GM18511 (cell line): ENCODE results near the gene OAS3.
"Not testable (repeated sequence)": the region's sequence is repeated elsewhere in the genome, so short reads cannot be mapped to it uniquely, and the experiment has no call there.

ENCODE experiments used
- ATAC-seq: cut with Tn5 transposase; IDR thresholded peaks from one replicate; pipeline ENCODE4 v1.9.1; 2021; ENCODE audit warnings: mild to moderate bottlenecking, moderate library complexity; ENCODE audit not compliant: unreplicated experiment

OAS3 gene

GRCh38 chr12:112937741-112938719 lies at the start of gene OAS3:
Gene OAS3 (plus strand): TSS chr12:112938474. CDS start chr12:112938531, 57 bp downstream.
- ATAC-seq, result no peak

- no peak for ATAC-seq
Observed at GRCh38 chr12:112891093-112892024, 46.9 kb upstream of the OAS3 start.

GRCh38 chr12:112892856-112893255 lies 45.4 kb upstream of the OAS3 start:
- ATAC-seq, result no peak

- ATAC-seq, result no peak
Observed at GRCh38 chr12:112894128-112894527, 44.1 kb upstream of the OAS3 start.

GRCh38 chr12:112898380-112898779 lies 39.9 kb upstream of the OAS3 start:
- ATAC-seq, result no peak

GRCh38 chr12:112900298-112901145 lies 37.8 kb upstream of the OAS3 start:
- ATAC-seq, result no peak

- ATAC-seq, result no peak
Observed at GRCh38 chr12:112901271-112901670, 37.0 kb upstream of the OAS3 start.

- no peak for ATAC-seq
Observed at GRCh38 chr12:112904571-112904970, 33.7 kb upstream of the OAS3 start.

- no peak for ATAC-seq
Observed at GRCh38 chr12:112905451-112906089, 32.7 kb upstream of the OAS3 start.

GRCh38 chr12:112906712-112907414 lies 31.4 kb upstream of the OAS3 start, which contains the start of gene OAS1:
Gene OAS1 (plus strand): TSS chr12:112906962. CDS start chr12:112907040, 78 bp downstream.
- peak; percentile 78 for ATAC-seq

GRCh38 chr12:112907415-112908157 lies 30.7 kb upstream of the OAS3 start:
- peak; percentile 59 for ATAC-seq

GRCh38 chr12:112908548-112908947 lies 29.7 kb upstream of the OAS3 start:
- no peak for ATAC-seq

- ATAC-seq, result no peak
Observed at GRCh38 chr12:112909693-112910092, 28.6 kb upstream of the OAS3 start.

- ATAC-seq, result no peak
Observed at GRCh38 chr12:112913038-112913688, 25.1 kb upstream of the OAS3 start.

GRCh38 chr12:112913888-112914287 lies 24.4 kb upstream of the OAS3 start:
- ATAC-seq, result not testable (repeated sequence)

- no peak for ATAC-seq
Observed at GRCh38 chr12:112916270-112916669, 22.0 kb upstream of the OAS3 start.

- ATAC-seq, result no peak
Observed at GRCh38 chr12:112919121-112919520, 19.2 kb upstream of the OAS3 start.

- ATAC-seq, result peak; percentile 87
Observed at GRCh38 chr12:112924986-112925385, 13.3 kb upstream of the OAS3 start.
